HCT116 (cell line): ENCODE measurements around the gene ABHD3. TPM values are rescaled to one million over a fixed set of nuclear protein-coding genes. Genes with fewer than 3 reads are reported as not detected.

ENCODE experiments used
- ATAC-seq: fragments of 200-7000 bp; cut with Tn5 transposase; 2 replicates; pipeline ENCODE4 v1.9.1; 2020; ENCODE audit warnings: mild to moderate bottlenecking, moderate library complexity
- BruUV-seq: library from RNA; stranded (reverse); fragments of 400-500 nt; replicated peaks from 2 replicates; lab custom pipeline; 2021; lab: Mats Ljungman, UMichigan
- CTCF ChIA-PET: fragments of 300-600 bp; sonication (Branson Sonifier 250); formaldehyde crosslinking; loops from one replicate; lab custom pipeline; 2021; ENCODE audit warnings: antibody characterized with exemption; lab: Charles Lee
- POLR2A ChIA-PET: fragments of 300-600, 350-600 bp; sonication (Branson Sonifier 250); formaldehyde crosslinking; loops from one replicate; lab custom pipeline; 2021; ENCODE audit warnings: antibody characterized with exemption; lab: Charles Lee
- RAD21 ChIA-PET, 2 experiments: fragments of 300-600 bp; sonication (Branson Sonifier 250); formaldehyde crosslinking; loops; one replicate each; lab custom pipeline; 2023; ENCODE audit warnings: low total read pairs in 2 of 2; ENCODE audit not compliant: uncharacterized antibody in 2 of 2, unreplicated experiment in 2 of 2, low non-redundant PET in 1 of 2; lab: Charles Lee
- DNase-seq: peaks from one replicate; pipeline ENCODE4 v3.0.0-alpha.2; 2010; ENCODE audit warnings: low read depth, low spot score
- H2AFZ ChIP-seq: fragments of 200-600 bp; shearing (Covaris generic), sonication (generic); 2 replicates; pipeline ENCODE4 v1.6.1; 2017; ENCODE audit warnings: low read depth, mixed run types, mixed read lengths, antibody characterized with exemption, low read length; ENCODE audit not compliant: poor library complexity, severe bottlenecking
- H3K27ac ChIP-seq: 2 replicates; pipeline ENCODE4 v1.5.1; 2012; ENCODE audit warnings: low read depth, low read length
- H3K27me3 ChIP-seq: fragments of 200-600 bp; sonication (generic); 2 replicates; pipeline ENCODE4 v1.6.1; 2016; ENCODE audit warnings: mixed run types, low read length, mixed read lengths; ENCODE audit not compliant: insufficient read depth
- H3K36me3 ChIP-seq, 2 experiments: fragments of 200-500 bp in 1 of 2; fragments of 200-600 bp in 1 of 2; sonication (Bioruptor generic) in 1 of 2; sonication (generic) in 1 of 2; 2 replicates each; pipeline versions ENCODE4 v1.5.1 to v1.6.1; 2014 to 2016; ENCODE audit warnings: low read length in 2 of 2, inconsistent platforms in 1 of 2, mixed read lengths in 1 of 2, mixed run types in 1 of 2; ENCODE audit not compliant: insufficient read depth in 2 of 2, control insufficient read depth in 1 of 2
- H3K4me1 ChIP-seq, 2 experiments: fragments of 200-600 bp in 1 of 2; sonication (generic) in 1 of 2; 2 replicates each; pipeline versions ENCODE4 v1.5.1 to v1.6.1; 2012 to 2017; ENCODE audit warnings: low read length in 2 of 2, inconsistent platforms in 1 of 2, mild to moderate bottlenecking in 1 of 2, mixed read lengths in 1 of 2, mixed run types in 1 of 2, moderate library complexity in 1 of 2; ENCODE audit not compliant: insufficient read depth in 2 of 2, control insufficient read depth in 1 of 2
- H3K4me2 ChIP-seq: fragments of 200-600 bp; sonication (generic); 2 replicates; pipeline ENCODE4 v1.6.1; 2017; ENCODE audit warnings: mixed run types, low read length, mixed read lengths
- H3K4me3 ChIP-seq, 2 experiments: fragments of 200-600 bp in 1 of 2; sonication (generic) in 1 of 2; replicated peaks in 1 of 2; 2 replicates each; pipeline ENCODE4 v1.5.1; 2011 to 2016; ENCODE audit warnings: low read length in 2 of 2, control low read depth in 1 of 2, low read depth in 1 of 2, mild to moderate bottlenecking in 1 of 2, mixed read lengths in 1 of 2, mixed run types in 1 of 2
- H3K79me2 ChIP-seq: fragments of 200-600 bp; sonication (generic); 2 replicates; pipeline ENCODE4 v1.6.1; 2017; ENCODE audit warnings: mild to moderate bottlenecking, mixed run types, low read length, moderate library complexity, mixed read lengths; ENCODE audit not compliant: insufficient read depth
- H3K9ac ChIP-seq: fragments of 200-600 bp; sonication (generic); 2 replicates; pipeline ENCODE4 v1.6.1; 2016; ENCODE audit warnings: low read length, mixed read lengths
- H3K9me2 ChIP-seq: fragments of 200-600 bp; sonication (generic), shearing (Covaris generic); 2 replicates; pipeline ENCODE4 v1.6.1; 2017; ENCODE audit warnings: mixed run types, mild to moderate bottlenecking, moderate library complexity; ENCODE audit not compliant: insufficient read depth
- H3K9me3 ChIP-seq, 2 experiments: fragments of 200-500 bp in 1 of 2; fragments of 200-600 bp in 1 of 2; sonication (Bioruptor generic) in 1 of 2; sonication (generic) in 1 of 2; 2 replicates each; pipeline ENCODE4 v1.6.1; 2014 to 2017; ENCODE audit warnings: low read length in 2 of 2, mixed read lengths in 2 of 2, inconsistent platforms in 1 of 2, low read depth in 1 of 2, mild to moderate bottlenecking in 1 of 2, mixed run types in 1 of 2, moderate library complexity in 1 of 2; ENCODE audit not compliant: control insufficient read depth in 1 of 2, insufficient read depth in 1 of 2
- H4K20me1 ChIP-seq: fragments of 200-600 bp; sonication (generic), shearing (Covaris generic); 2 replicates; pipeline ENCODE4 v1.6.1; 2017; ENCODE audit warnings: mixed run types, mild to moderate bottlenecking, moderate library complexity; ENCODE audit not compliant: insufficient read depth
- CBX3 ChIP-seq: IDR thresholded peaks from 2 replicates; pipeline ENCODE4 v1.6.1; 2012; ENCODE audit warnings: low read depth
- EGR1 ChIP-seq: IDR thresholded peaks from 2 replicates; pipeline ENCODE4 v1.6.1; 2012; ENCODE audit warnings: low read depth
- EZH2 ChIP-seq: fragments of 200-600 bp; sonication (generic); IDR thresholded peaks from 2 replicates; pipeline ENCODE4 v1.6.1; 2017; ENCODE audit warnings: antibody characterized with exemption, mixed run types
- EZH2phosphoT487 ChIP-seq: fragments of 200-600 bp; IDR thresholded peaks from 2 replicates; pipeline ENCODE4 v1.6.1; 2018; ENCODE audit warnings: antibody characterized with exemption, borderline replicate concordance
- JUND ChIP-seq: IDR thresholded peaks from 2 replicates; pipeline ENCODE4 v1.6.1; 2012
- MAX ChIP-seq: IDR thresholded peaks from 2 replicates; pipeline ENCODE4 v1.6.1; 2012
- RAD21 ChIP-seq: IDR thresholded peaks from 2 replicates; pipeline ENCODE4 v1.6.1; 2012; ENCODE audit warnings: low read depth, mild to moderate bottlenecking
- REST ChIP-seq: IDR thresholded peaks from 2 replicates; pipeline ENCODE4 v1.6.1; 2012; ENCODE audit warnings: low read depth
- YY1 ChIP-seq: IDR thresholded peaks from 2 replicates; pipeline ENCODE4 v1.6.1; 2011; ENCODE audit warnings: low read length, low read depth, moderate library complexity, mild to moderate bottlenecking; ENCODE audit not compliant: insufficient replicate concordance; ENCODE audit errors: extremely low read depth
- ZFX ChIP-seq: fragments of 450-650 bp; IDR thresholded peaks from 2 replicates; pipeline ENCODE4 v1.6.1; 2017
- intact Hi-C: fragments of 100-400 bp; cut with micrococcal nuclease; formaldehyde crosslinking; loops from 2 replicates; pipeline ENCODE4 v1.10.0; 2022
- total RNA-seq: library from RNA; stranded (reverse); gene quantifications from one replicate; pipeline ENCODE4 v1.2.1, GENCODE V29; 2021; ENCODE audit not compliant: unreplicated experiment

ABHD3 gene
- total RNA-seq, 1 experiment from 2014 or later, result 29.9 TPM

GRCh38 chr18:21604671-21605070, 99.9 kb downstream of the ABHD3 start:
- Histone ChIP-seq H3K4me2 (no peak overlapping the region), H3K79me2 (peaks cover 7% of the 10 kb centered on the region), H2AFZ (no peak overlapping the region), H3K36me3 (no peaks in the 10 kb centered on the region), H3K27me3 (no peaks in the 10 kb centered on the region), H3K9ac (no peak overlapping the region), H3K9me2 (no peaks in the 10 kb centered on the region), H3K4me1 (peaks cover 3 to 7% of the 10 kb centered on the region in 2 experiments; a peak in 2 of 4 replicates), H4K20me1 (no peaks in the 10 kb centered on the region), H3K9me3 (no peaks in the 10 kb centered on the region), H3K27ac (no peak overlapping the region), H3K4me3 (no peak overlapping the region)
- CTCF ChIA-PET, result no interaction called here
- no TSS peak for BruUV-seq
- DNase-seq, result no peak
- intact Hi-C loops, result loop anchor here (5.0 kb wide), 1 partner anchor 407 kb away; no protein-coding TSS in a partner anchor
- POLR2A ChIA-PET, result no interaction called here
- RAD21 ChIA-PET, result no interaction called here
- ATAC-seq, result no peak
- TF ChIP-seq ZFX (no peak), MAX (no peak), EGR1 (no peak), EZH2 (no peak), EZH2phosphoT487 (no peak), REST (no peak)

- no peaks in the 10 kb centered on the region for H3K36me3 ChIP-seq
- ChIA-PET RAD21 (no interaction called here), CTCF (interaction anchor here (0.7 kb wide), 1 partner anchor 10 kb away, joined by 7 read pairs; the partner anchor contains the start of gene SNRPD1), POLR2A (no interaction called here)
- ATAC-seq (no peak), DNase-seq (no peak)
- H3K4me3 ChIP-seq, result no peak overlapping the region
- H3K9ac ChIP-seq, result no peak overlapping the region
- no peak overlapping the region for H2AFZ ChIP-seq
- peaks cover 31% of the 10 kb centered on the region for H3K79me2 ChIP-seq
- no peaks in the 10 kb centered on the region for H3K27me3 ChIP-seq
- intact Hi-C loops, result loop anchor here (5.0 kb wide), 1 partner anchor 405 kb away; no protein-coding TSS in a partner anchor
- no peaks in the 10 kb centered on the region for H3K9me2 ChIP-seq
- H4K20me1 ChIP-seq, result no peaks in the 10 kb centered on the region
- H3K4me1 ChIP-seq, result peaks cover 7 to 13% of the 10 kb centered on the region in 2 experiments
- no TSS peak for BruUV-seq
- no peak overlapping the region for H3K27ac ChIP-seq
- H3K4me2 ChIP-seq, result no peak overlapping the region
- no peaks in the 10 kb centered on the region for H3K9me3 ChIP-seq
- TF ChIP-seq EZH2 (no peak), CBX3 (no peak), ZFX (no peak), RAD21 (no peak), REST (no peak), EZH2phosphoT487 (no peak), JUND (no peak), YY1 (no peak)
Measured at GRCh38 chr18:21602299-21602587, 102.3 kb downstream of the ABHD3 start.
